Measurements from ENCODE around the gene SEC16B.

DNA sequence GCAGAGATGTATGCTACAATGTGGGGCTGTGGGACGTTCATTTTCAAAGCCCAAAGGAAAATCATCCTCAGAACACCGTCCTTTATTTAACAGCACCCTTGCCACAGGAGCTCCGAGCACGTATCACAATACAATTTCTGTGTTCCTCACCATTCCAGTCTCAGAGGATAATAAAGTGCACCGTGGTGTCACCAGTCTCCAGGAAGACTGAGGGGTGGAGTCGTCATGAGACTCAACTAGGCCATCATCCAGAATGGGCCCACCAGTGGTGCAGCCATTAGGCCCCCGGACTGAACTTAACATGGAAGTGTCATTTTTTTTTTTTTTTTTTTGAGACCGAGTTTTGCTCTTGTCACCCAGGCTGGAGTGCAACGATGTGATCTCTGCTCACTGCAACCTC is 17.2 kb downstream of the SEC16B start:
- TF ChIP-seq, protein P1, sequence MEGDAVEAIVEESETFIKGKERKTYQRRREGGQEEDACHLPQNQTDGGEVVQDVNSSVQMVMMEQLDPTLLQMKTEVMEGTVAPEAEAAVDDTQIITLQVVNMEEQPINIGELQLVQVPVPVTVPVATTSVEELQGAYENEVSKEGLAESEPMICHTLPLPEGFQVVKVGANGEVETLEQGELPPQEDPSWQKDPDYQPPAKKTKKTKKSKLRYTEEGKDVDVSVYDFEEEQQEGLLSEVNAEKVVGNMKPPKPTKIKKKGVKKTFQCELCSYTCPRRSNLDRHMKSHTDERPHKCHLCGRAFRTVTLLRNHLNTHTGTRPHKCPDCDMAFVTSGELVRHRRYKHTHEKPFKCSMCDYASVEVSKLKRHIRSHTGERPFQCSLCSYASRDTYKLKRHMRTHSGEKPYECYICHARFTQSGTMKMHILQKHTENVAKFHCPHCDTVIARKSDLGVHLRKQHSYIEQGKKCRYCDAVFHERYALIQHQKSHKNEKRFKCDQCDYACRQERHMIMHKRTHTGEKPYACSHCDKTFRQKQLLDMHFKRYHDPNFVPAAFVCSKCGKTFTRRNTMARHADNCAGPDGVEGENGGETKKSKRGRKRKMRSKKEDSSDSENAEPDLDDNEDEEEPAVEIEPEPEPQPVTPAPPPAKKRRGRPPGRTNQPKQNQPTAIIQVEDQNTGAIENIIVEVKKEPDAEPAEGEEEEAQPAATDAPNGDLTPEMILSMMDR (IDR thresholded peaks at IDR 0.05; ENCODE audit: low read depth, low read length, missing input control): no peak
- no peak for TF ChIP-seq SP1 (IDR thresholded peaks at IDR 0.05)

All from liver (tissue), 3 donors.